A549 treated with DMSO at 1 μM for 4 hours (cell line): ENCODE results near the gene DYDC1. TPM values are rescaled to one million over a fixed set of nuclear protein-coding genes. Genes with fewer than 3 reads are reported as not detected.

ENCODE experiments used
- total RNA-seq: library from RNA; stranded (reverse); fragments of 200-300 nt; extraction: Qiagen RNA extraction; gene quantifications from 5 replicates; pipeline ENCODE4 v1.2.3, GENCODE V29; 2022; ENCODE audit warnings: low read depth

The DYDC1 gene
- total RNA-seq: not detected in 5 replicates

GRCh38 chr10:80356563-80356988, at the start of gene DYDC1, which contains the start of gene DYDC2:
Gene DYDC1, minus strand, starts transcription at chr10:80356755. Its CDS starts 4,154 bp downstream, at chr10:80352601.
Gene DYDC2, plus strand, starts transcription at chr10:80356781. Its CDS starts 5,663 bp downstream, at chr10:80362444.

GRCh38 chr10:80289451-80290287, 66.9 kb downstream of the DYDC1 start, which contains the start of gene MAT1A:
Gene MAT1A, minus strand, starts transcription at chr10:80289658. Its CDS starts 235 bp downstream, at chr10:80289423.

Other genes with a start within 250 kb of the DYDC1 start
- gene PLAC9, start 224.0 kb downstream of the DYDC1 start, total RNA-seq: 0.28 TPM in 1 of 5 replicates, not detected in the others
- 178 to 215 TPM (median 201 TPM) in 5 replicates for gene ANXA11, start 151.2 kb downstream of the DYDC1 start, total RNA-seq
- 0.11 TPM in 1 of 5 replicates, not detected in the others for gene MAT1A, start 67.1 kb downstream of the DYDC1 start, total RNA-seq
- gene DYDC2, start within 50 bp of the DYDC1 start, total RNA-seq: 0.05 to 0.25 TPM in 2 of 5 replicates, not detected in the others
- 45.6 to 48.1 TPM (median 46.3 TPM) in 5 replicates for gene PRXL2A, start 51.8 kb upstream of the DYDC1 start, total RNA-seq
- 97.2 to 147 TPM (median 135 TPM) in 5 replicates for gene TSPAN14, start 97.6 kb upstream of the DYDC1 start, total RNA-seq
- gene SH2D4B, start 181.1 kb upstream of the DYDC1 start, total RNA-seq: 0.02 to 0.08 TPM (median 0.06 TPM) in 3 of 5 replicates, not detected in the others